Adrenal gland (tissue), 12 donors: ENCODE measurements around the gene ANKMY1. TPM values are rescaled to one million over a fixed set of nuclear protein-coding genes. Genes with fewer than 3 reads are reported as not detected.
A peak's percentile ranks its signal among the peaks of the same experiment; 100 is the strongest.

Experiments used
- DNase-seq, 7 donors: peaks; one replicate each; pipeline ENCODE4 v3.0.0-alpha.2; 2019 to 2020
- H3K27ac ChIP-seq, 5 donors: fragments of 200-600 bp; sonication (generic) in 4 of 5; 1 replicate in 3 of 5; 2 replicates in 2 of 5; pipeline versions ENCODE4 v1.5.1 to v1.8.0; 2016 to 2020; ENCODE audit warnings: mild to moderate bottlenecking in 1 of 5
- H3K27me3 ChIP-seq: fragments of 200-600 bp; 2 replicates; pipeline ENCODE4 v1.8.0; 2021
- H3K36me3 ChIP-seq, 2 donors: fragments of 200-600 bp; replicated peaks in 1 of 2; 1 replicate in 1 of 2; 2 replicates in 1 of 2; pipeline versions ENCODE4 v1.5.1 to v1.8.0; 2018 to 2022
- H3K4me1 ChIP-seq, 2 donors: fragments of 200-600 bp; replicated peaks in 1 of 2; 1 replicate in 1 of 2; 2 replicates in 1 of 2; pipeline versions ENCODE4 v1.5.1 to v1.8.0; 2018 to 2021
- H3K4me3 ChIP-seq, 4 donors: fragments of 200-600 bp; sonication (generic) in 3 of 4; one replicate each; pipeline ENCODE4 v1.5.1; 2016 to 2018
- H3K9me3 ChIP-seq, 3 donors: fragments of 200-600 bp; sonication (generic) in 1 of 3; replicated peaks in 1 of 3; 1 replicate in 2 of 3; 2 replicates in 1 of 3; pipeline versions ENCODE4 v1.5.1 to v1.8.0; 2016 to 2021
- CTCF ChIP-seq, 6 experiments: fragments of 450-650 bp in 4 of 6; fragments of 200-600 bp in 2 of 6; sonication (generic) in 1 of 6; IDR thresholded peaks; 1 replicate in 5 of 6; 2 replicates in 1 of 6; pipeline versions ENCODE4 v1.5.1 to v1.8.0; 2016 to 2021; ENCODE audit warnings: antibody characterized with exemption in 6 of 6, mild to moderate bottlenecking in 2 of 6, moderate library complexity in 1 of 6
- POLR2A ChIP-seq, 2 donors: fragments of 450-650 bp; IDR thresholded peaks; one replicate each; pipeline ENCODE4 v1.6.1; 2017; ENCODE audit warnings: antibody characterized with exemption in 2 of 2, mild to moderate bottlenecking in 2 of 2, moderate library complexity in 1 of 2
- WGBS, 4 donors: extraction: QIAGEN DNeasy Blood & Tissue Kit in 2 of 4; methylation state at CpG; one replicate each; pipeline versions ENCODE4 v1.1.5 to v1.1.7; 2013 to 2017; 5-methylcytosine and 5-hydroxymethylcytosine counted together
- intact Hi-C, 2 donors: fragments of 100-400 bp; cut with DNase I; formaldehyde crosslinking; loops; one replicate each; pipeline versions ENCODE4 v1.14.1 to v1.15.0; 2022 to 2023
- polyA plus RNA-seq, 3 donors: library from polyadenylated mRNA; stranded (reverse); fragments of 200-250 nt in 2 of 3; fragments of 350-450 nt in 1 of 3; fragmentation: Illumina TruSeq in 1 of 3; extraction: RNeasy Lipid Tissue Mini Kit (QIAGEN cat#74804) in 1 of 3; gene quantifications; one replicate each; pipeline ENCODE4 v1.2.3, GENCODE V29; 2013 to 2014
- total RNA-seq, 9 donors: library from RNA; depleted of rRNA in 4 of 9; stranded (reverse); fragments of >200 nt in 4 of 9; fragments of 120-200 nt in 1 of 9; fragmentation: NEBNext Ultra II Directional in 1 of 9; extraction: Animal tissue kit (Norgen Biotek cat#: 25700) in 1 of 9; gene quantifications; one replicate each; pipeline versions ENCODE4 v1.1.0 to v1.2.4, GENCODE V29; 2013 to 2023
- donor health status: healthy with polysubstance abuse.
- donor health status: Bipolar disorder and iron deficiency.
- donor health status: DM: yes; HTN: yes; CAD: no.
- donor health status: DM: no; HTN: no; CAD: no.
- donor health status: DM: no; HTN: no; CAD: no.
- donor health status: DM: yes; HTN: yes; CAD: no.

The ANKMY1 gene
- total and polyA plus RNA-seq, 12 donors = 7.2 to 31.7 (median 12.0) TPM

GRCh38 chr2:240554767-240555493, 2.9 kb downstream of the ANKMY1 start:
- Histone ChIP-seq H3K27ac (no peak overlapping the region), H3K9me3 (no peaks in the 10 kb centered on the region), H3K27me3 (no peaks in the 10 kb centered on the region), H3K36me3 (peaks cover 3 to 9% of the 10 kb centered on the region in 2 donors), H3K4me1 (peaks cover 7 to 30% of the 10 kb centered on the region in 2 donors), H3K4me3 (no peak overlapping the region)
- no peak for TF ChIP-seq CTCF (IDR thresholded peaks at IDR 0.05)
- no peak for TF ChIP-seq POLR2A (IDR thresholded peaks at IDR 0.05)
- intact Hi-C loops = no loop called here
- 85 to 91% (median 87%) methylated on average over 8 to 17 of the region's 17 CpGs for WGBS, 4 donors
- DNase-seq = peak in 2 of 7 donors; percentile 11 to 14

GRCh38 chr2:240553956-240554480, 3.8 kb downstream of the ANKMY1 start:
- no peak overlapping the region for H3K27ac ChIP-seq
- H3K4me3 ChIP-seq = no peak overlapping the region
- whole genome bisulfite sequencing, 4 donors = 87 to 94% (median 92%) methylated on average over 6 to 7 of the region's 7 CpGs
- peaks cover 3 to 9% of the 10 kb centered on the region in 2 donors for H3K36me3 ChIP-seq
- intact Hi-C loops = no loop called here
- no peaks in the 10 kb centered on the region for H3K27me3 ChIP-seq
- H3K4me1 ChIP-seq = peaks cover 7 to 22% of the 10 kb centered on the region in 2 donors
- TF ChIP-seq CTCF (IDR thresholded peaks at IDR 0.05) (no peak), POLR2A (IDR thresholded peaks at IDR 0.05) (no peak)
- no peaks in the 10 kb centered on the region for H3K9me3 ChIP-seq
- DNase-seq = peak in 1 of 7 donors; percentile 6

- 41 to 60% (median 46%) methylated on average over 1 of the region's 1 CpG for WGBS, 4 donors
- no peaks in the 10 kb centered on the region for H3K9me3 ChIP-seq
- H3K36me3 ChIP-seq = peaks cover 3 to 9% of the 10 kb centered on the region in 2 donors
- peaks cover 0 to 1% of the 10 kb centered on the region in 2 donors for H3K4me1 ChIP-seq
- no peaks in the 10 kb centered on the region for H3K27me3 ChIP-seq
- DNase-seq = no peak
- H3K4me3 ChIP-seq = no peak overlapping the region
- intact Hi-C loops = no loop called here
- TF ChIP-seq CTCF (IDR thresholded peaks at IDR 0.05) = no peak
- no peak for TF ChIP-seq POLR2A (IDR thresholded peaks at IDR 0.05)
- no peak overlapping the region for H3K27ac ChIP-seq
These were observed 6.0 kb downstream of the ANKMY1 start for GRCh38 chr2:240551811-240552210.

GRCh38 chr2:240551288-240551687, 6.5 kb downstream of the ANKMY1 start:
- WGBS, 4 donors = 79 to 96% (median 95%) methylated on average over 4 of the region's 4 CpGs
- no peaks in the 10 kb centered on the region for H3K9me3 ChIP-seq
- H3K36me3 ChIP-seq = peaks cover 3 to 9% of the 10 kb centered on the region in 2 donors
- H3K27ac ChIP-seq = no peak overlapping the region
- no peak for TF ChIP-seq CTCF (IDR thresholded peaks at IDR 0.05)
- no peak for TF ChIP-seq POLR2A (IDR thresholded peaks at IDR 0.05)
- no peaks in the 10 kb centered on the region for H3K27me3 ChIP-seq
- no peak for DNase-seq
- no peak overlapping the region for H3K4me3 ChIP-seq
- no peaks in the 10 kb centered on the region for H3K4me1 ChIP-seq
- intact Hi-C loops = no loop called here
